Measurements from ENCODE around the gene TMEM273.

DNA sequence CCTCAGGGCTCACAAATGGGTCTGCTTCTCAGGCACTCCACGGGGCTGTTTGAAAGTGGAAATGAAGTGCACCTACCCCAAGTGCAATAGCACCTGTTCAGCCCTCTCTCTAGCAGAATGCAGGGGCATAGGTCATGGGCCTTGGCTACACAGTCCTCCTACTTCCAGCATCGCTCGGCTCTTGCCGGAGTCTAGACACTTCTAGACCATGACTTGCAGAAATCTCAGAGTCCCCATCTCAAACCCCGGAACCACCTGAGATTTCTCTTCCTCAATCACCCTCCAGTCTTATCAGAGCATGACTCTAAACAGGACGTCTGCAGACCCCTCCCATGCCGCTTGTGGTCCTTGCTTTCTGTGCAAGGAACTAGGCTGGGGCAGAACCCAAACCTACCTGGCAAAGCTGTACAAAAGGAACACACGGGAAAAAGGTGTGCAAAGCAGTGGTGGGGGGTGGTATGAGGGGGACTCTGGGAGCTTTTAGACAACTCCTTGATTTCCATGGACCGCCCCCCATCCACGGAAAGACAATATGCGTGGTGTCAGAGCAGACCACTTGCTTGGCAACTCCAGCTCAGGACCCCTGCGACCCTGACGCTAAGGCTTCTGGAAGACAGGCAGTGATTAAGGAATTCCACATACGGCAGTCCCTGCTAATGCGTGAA lies 13.8 kb downstream of the TMEM273 start:
- TF ChIP-seq, protein P1, sequence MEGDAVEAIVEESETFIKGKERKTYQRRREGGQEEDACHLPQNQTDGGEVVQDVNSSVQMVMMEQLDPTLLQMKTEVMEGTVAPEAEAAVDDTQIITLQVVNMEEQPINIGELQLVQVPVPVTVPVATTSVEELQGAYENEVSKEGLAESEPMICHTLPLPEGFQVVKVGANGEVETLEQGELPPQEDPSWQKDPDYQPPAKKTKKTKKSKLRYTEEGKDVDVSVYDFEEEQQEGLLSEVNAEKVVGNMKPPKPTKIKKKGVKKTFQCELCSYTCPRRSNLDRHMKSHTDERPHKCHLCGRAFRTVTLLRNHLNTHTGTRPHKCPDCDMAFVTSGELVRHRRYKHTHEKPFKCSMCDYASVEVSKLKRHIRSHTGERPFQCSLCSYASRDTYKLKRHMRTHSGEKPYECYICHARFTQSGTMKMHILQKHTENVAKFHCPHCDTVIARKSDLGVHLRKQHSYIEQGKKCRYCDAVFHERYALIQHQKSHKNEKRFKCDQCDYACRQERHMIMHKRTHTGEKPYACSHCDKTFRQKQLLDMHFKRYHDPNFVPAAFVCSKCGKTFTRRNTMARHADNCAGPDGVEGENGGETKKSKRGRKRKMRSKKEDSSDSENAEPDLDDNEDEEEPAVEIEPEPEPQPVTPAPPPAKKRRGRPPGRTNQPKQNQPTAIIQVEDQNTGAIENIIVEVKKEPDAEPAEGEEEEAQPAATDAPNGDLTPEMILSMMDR (IDR thresholded peaks at IDR 0.05): no peak
- TF ChIP-seq POLR2A (IDR thresholded peaks at IDR 0.05): no peak
